ENCODE results near the gene HEG1.

HEG1 gene

GRCh38 chr3:125072301-125072700, 16.5 kb upstream of the HEG1 start:
- DNase-seq (ENCODE audit: low read depth), result no peak

GRCh38 chr3:125069968-125070745, 14.4 kb upstream of the HEG1 start:
- no peak for DNase-seq (ENCODE audit: low read depth)

GRCh38 chr3:125069452-125069851, 13.7 kb upstream of the HEG1 start:
- DNase-seq (ENCODE audit: low read depth), result no peak

- DNase-seq (ENCODE audit: low read depth), result no peak
Observed at GRCh38 chr3:125068265-125068664, 12.5 kb upstream of the HEG1 start.

GRCh38 chr3:125067225-125067624, 11.4 kb upstream of the HEG1 start:
- no peak for DNase-seq (ENCODE audit: low read depth)

- DNase-seq (ENCODE audit: low read depth), result no peak
Observed at GRCh38 chr3:125062904-125063618, 7.3 kb upstream of the HEG1 start.

- no peak for DNase-seq (ENCODE audit: low read depth)
Observed at GRCh38 chr3:125061646-125062045, 5.8 kb upstream of the HEG1 start.

GRCh38 chr3:125061170-125061569, 5.4 kb upstream of the HEG1 start:
- no peak for DNase-seq (ENCODE audit: low read depth)

- no peak for DNase-seq (ENCODE audit: low read depth)
Observed at GRCh38 chr3:125059488-125060245, 3.9 kb upstream of the HEG1 start.

GRCh38 chr3:125058959-125059358, 3.2 kb upstream of the HEG1 start:
- no peak for DNase-seq (ENCODE audit: low read depth)

GRCh38 chr3:125058529-125058928, 2.7 kb upstream of the HEG1 start:
- DNase-seq (ENCODE audit: low read depth), result no peak

- DNase-seq (ENCODE audit: low read depth), result no peak
Observed at GRCh38 chr3:125057186-125057850, 1.5 kb upstream of the HEG1 start.

- no peak for DNase-seq (ENCODE audit: low read depth)
Observed at GRCh38 chr3:125055331-125055912, 375 bp downstream of the HEG1 start.

GRCh38 chr3:125054449-125055329, 1.1 kb downstream of the HEG1 start:
- DNase-seq (ENCODE audit: low read depth), result no peak

GRCh38 chr3:125054062-125054448, 1.7 kb downstream of the HEG1 start:
- DNase-seq (ENCODE audit: low read depth), result no peak

- no peak for DNase-seq (ENCODE audit: low read depth)
Observed at GRCh38 chr3:125053304-125053699, 2.5 kb downstream of the HEG1 start.

- DNase-seq (ENCODE audit: low read depth), result no peak
Observed at GRCh38 chr3:125052624-125053303, 3.0 kb downstream of the HEG1 start.

GRCh38 chr3:125051715-125052581, 3.8 kb downstream of the HEG1 start:
- DNase-seq (ENCODE audit: low read depth), result peak; percentile 60

- DNase-seq (ENCODE audit: low read depth), result no peak
Observed at GRCh38 chr3:125051205-125051604, 4.6 kb downstream of the HEG1 start.

Data from activated T-cell treated with anti-CD3 and anti-CD28 coated beads for 24 hours (primary cell).